H9 (cell line): Measurements from ENCODE around the gene ITPRIPL2. TPM values are rescaled to one million over a fixed set of nuclear protein-coding genes. Genes with fewer than 3 reads are reported as not detected.

Experiments
- DNase-seq: peaks from one replicate; pipeline ENCODE4 v3.0.0-alpha.2; 2017
- H2AFZ ChIP-seq: one replicate; pipeline ENCODE4 v1.6.1; 2013; ENCODE audit warnings: mild to moderate bottlenecking, low read length, control low read depth, moderate library complexity
- H2AK5ac ChIP-seq: 2 replicates; pipeline ENCODE4 v1.6.1; 2013; ENCODE audit warnings: low read length, control low read depth, mixed read lengths; ENCODE audit not compliant: insufficient read length
- H2BK120ac ChIP-seq: one replicate; pipeline ENCODE4 v1.6.1; 2013; ENCODE audit warnings: low read depth, mild to moderate bottlenecking, low read length, control low read depth, inconsistent platforms; ENCODE audit not compliant: poor library complexity, severe bottlenecking
- H2BK12ac ChIP-seq: 2 replicates; pipeline ENCODE4 v1.6.1; 2013; ENCODE audit warnings: low read length, control low read depth, mixed read lengths, low read depth; ENCODE audit not compliant: insufficient read length
- H2BK15ac ChIP-seq: 2 replicates; pipeline ENCODE4 v1.6.1; 2013; ENCODE audit warnings: low read depth, low read length, control low read depth
- H2BK20ac ChIP-seq: one replicate; pipeline ENCODE4 v1.6.1; 2013; ENCODE audit warnings: low read depth, mild to moderate bottlenecking, low read length, control low read depth, inconsistent platforms; ENCODE audit not compliant: poor library complexity, severe bottlenecking
- H2BK5ac ChIP-seq: 2 replicates; pipeline ENCODE4 v1.6.1; 2013; ENCODE audit warnings: low read length, control low read depth, mixed read lengths; ENCODE audit not compliant: insufficient read length
- H3K14ac ChIP-seq: 2 replicates; pipeline ENCODE4 v1.6.1; 2013; ENCODE audit warnings: low read length, control low read depth; ENCODE audit not compliant: insufficient read depth
- H3K18ac ChIP-seq: 2 replicates; pipeline ENCODE4 v1.6.1; 2013; ENCODE audit warnings: low read depth, mild to moderate bottlenecking, mixed read lengths, low read length, control low read depth; ENCODE audit not compliant: insufficient read length
- H3K23ac ChIP-seq: 2 replicates; pipeline ENCODE4 v1.6.1; 2013; ENCODE audit warnings: low read length, control low read depth, mixed read lengths, low read depth; ENCODE audit not compliant: insufficient read length
- H3K23me2 ChIP-seq: 2 replicates; pipeline ENCODE4 v1.6.1; 2013; ENCODE audit warnings: low read depth, mild to moderate bottlenecking, mixed read lengths, low read length, control low read depth; ENCODE audit not compliant: insufficient read length, poor library complexity, severe bottlenecking
- H3K27ac ChIP-seq: 2 replicates; pipeline ENCODE4 v1.5.1; 2013; ENCODE audit warnings: low read length, control low read depth, mixed read lengths, low read depth; ENCODE audit not compliant: insufficient read length
- H3K27me3 ChIP-seq: 2 replicates; pipeline ENCODE4 v1.6.1; 2013; ENCODE audit warnings: low read length, control low read depth, inconsistent platforms; ENCODE audit not compliant: insufficient read depth
- H3K4ac ChIP-seq: 2 replicates; pipeline ENCODE4 v1.6.1; 2013; ENCODE audit warnings: low read depth, mild to moderate bottlenecking, control low read depth, inconsistent platforms, low read length, moderate library complexity
- H3K4me1 ChIP-seq: 2 replicates; pipeline ENCODE4 v1.6.1; 2013; ENCODE audit warnings: low read length, control low read depth, inconsistent platforms; ENCODE audit not compliant: insufficient read depth
- H3K4me2 ChIP-seq: 2 replicates; pipeline ENCODE4 v1.6.1; 2013; ENCODE audit warnings: low read length, control low read depth, mixed read lengths; ENCODE audit not compliant: insufficient read length, insufficient read depth
- H3K56ac ChIP-seq: 2 replicates; pipeline ENCODE4 v1.6.1; 2013; ENCODE audit warnings: low read depth, mild to moderate bottlenecking, mixed read lengths, low read length, control low read depth; ENCODE audit not compliant: insufficient read length
- H3K79me1 ChIP-seq: 2 replicates; pipeline ENCODE4 v1.6.1; 2013; ENCODE audit warnings: low read depth, mild to moderate bottlenecking, moderate library complexity, low read length, control low read depth, inconsistent platforms; ENCODE audit not compliant: insufficient read depth, poor library complexity, severe bottlenecking
- H3K79me2 ChIP-seq: 2 replicates; pipeline ENCODE4 v1.6.1; 2013; ENCODE audit warnings: low read length, control low read depth, inconsistent platforms; ENCODE audit not compliant: insufficient read depth
- H3K9ac ChIP-seq: 2 replicates; pipeline ENCODE4 v1.6.1; 2013; ENCODE audit warnings: low read length, control low read depth, mixed read lengths; ENCODE audit not compliant: insufficient read length; ENCODE audit errors: extremely low read depth
- H3K9me3 ChIP-seq: one replicate; pipeline ENCODE4 v1.6.1; 2013; ENCODE audit warnings: low read depth, low read length, inconsistent platforms; ENCODE audit not compliant: control insufficient read depth
- H3T11ph ChIP-seq: one replicate; pipeline ENCODE4 v1.6.1; 2013; ENCODE audit warnings: mild to moderate bottlenecking, low read length, control low read depth, inconsistent platforms
- H4K20me1 ChIP-seq: one replicate; pipeline ENCODE4 v1.6.1; 2013; ENCODE audit not compliant: control insufficient read depth, insufficient read length, insufficient read depth
- H4K5ac ChIP-seq: 2 replicates; pipeline ENCODE4 v1.6.1; 2013; ENCODE audit warnings: low read depth, mild to moderate bottlenecking, mixed read lengths, low read length, control low read depth; ENCODE audit not compliant: insufficient read length
- H4K8ac ChIP-seq: replicated peaks from 2 replicates; pipeline ENCODE4 v1.6.1; 2013; ENCODE audit warnings: low read length, control low read depth, mixed read lengths, low read depth; ENCODE audit not compliant: insufficient read length
- H4K91ac ChIP-seq: 2 replicates; pipeline ENCODE4 v1.6.1; 2013; ENCODE audit warnings: low read depth, mild to moderate bottlenecking, moderate library complexity, mixed read lengths, low read length, control low read depth; ENCODE audit not compliant: insufficient read length
- H3K27ac Mint-ChIP-seq, 3 experiments: 2 replicates in 2 of 3; 3 replicates in 1 of 3; pipeline ENCODE4 v1.8.0; 2020 to 2021; ENCODE audit warnings: mixed read lengths in 3 of 3, mild to moderate bottlenecking in 1 of 3, moderate library complexity in 1 of 3
- H3K27me3 Mint-ChIP-seq: 2 replicates; pipeline ENCODE4 v1.8.0; 2021; ENCODE audit warnings: low read depth, mild to moderate bottlenecking, moderate library complexity, mixed read lengths
- H3K36me3 Mint-ChIP-seq, 3 experiments: 2 replicates in 2 of 3; 3 replicates in 1 of 3; pipeline ENCODE4 v1.8.0; 2020 to 2021; ENCODE audit warnings: low read depth in 3 of 3, mixed read lengths in 3 of 3; ENCODE audit not compliant: insufficient read depth in 1 of 3
- H3K4me1 Mint-ChIP-seq, 2 experiments: 2 replicates each; pipeline ENCODE4 v1.8.0; 2020; ENCODE audit warnings: mixed read lengths in 2 of 2
- H3K4me3 Mint-ChIP-seq, 2 experiments: 2 replicates in 1 of 2; 3 replicates in 1 of 2; pipeline ENCODE4 v1.8.0; 2020 to 2021; ENCODE audit warnings: mild to moderate bottlenecking in 2 of 2, mixed read lengths in 2 of 2, moderate library complexity in 1 of 2
- H3K9me3 Mint-ChIP-seq, 2 experiments: 2 replicates in 1 of 2; 3 replicates in 1 of 2; pipeline ENCODE4 v1.8.0; 2020; ENCODE audit warnings: mild to moderate bottlenecking in 2 of 2, mixed read lengths in 2 of 2, moderate library complexity in 1 of 2
- WGBS: extraction: QIAGEN DNeasy Blood & Tissue Kit; methylation state at CpG from one replicate; pipeline ENCODE4 v1.1.7; 2013; ENCODE audit warnings: missing lambda C conversion rate, low lambda C conversion rate, mixed read lengths; ENCODE audit not compliant: insufficient read length; ENCODE audit errors: extremely low coverage; 5-methylcytosine and 5-hydroxymethylcytosine counted together
- total RNA-seq: library from RNA; stranded (reverse); gene quantifications from 2 replicates; pipeline ENCODE4 v1.2.1, GENCODE V29; 2021
- TF ChIP-seq, protein P1 (sequence below): fragments of 200-600 bp; sonication (generic); conservative IDR thresholded peaks from 3 replicates; pipeline ENCODE4 v1.8.0; 2021; ENCODE audit warnings: antibody characterized with exemption, mild to moderate bottlenecking

The ITPRIPL2 gene
- total RNA-seq, 1 experiment from 2014 or later = 9.1 TPM

- Mint-ChIP-seq H3K36me3 (no peaks in the 10 kb centered on the region), H3K9me3 (peaks cover 7% of the 10 kb centered on the region in 2 experiments; a peak in 3 of 5 replicates), H3K27me3 (peaks cover 3% of the 10 kb centered on the region; the same call in 1 of the 2 replicates), H3K27ac (no peak overlapping the region), H3K4me1 (peaks cover 1 to 2% of the 10 kb centered on the region in 2 experiments; a peak in 3 of 4 replicates), H3K4me3 (no peak overlapping the region)
- Histone ChIP-seq H3K9ac (no peak overlapping the region), H3K79me2 (no peaks in the 10 kb centered on the region), H4K91ac (no peak overlapping the region), H2BK120ac (no peak overlapping the region), H3K14ac (no peak overlapping the region), H2BK12ac (no peak overlapping the region), H3K4me1 (no peaks in the 10 kb centered on the region), H3K18ac (no peak overlapping the region), H4K20me1 (no peaks in the 10 kb centered on the region), H4K8ac (no peak overlapping the region), H2BK20ac (no peak overlapping the region), H2AK5ac (no peak overlapping the region), H2BK15ac (no peak overlapping the region), H3K27ac (no peak overlapping the region), H3K4me2 (no peak overlapping the region), H4K5ac (no peak overlapping the region), H3K56ac (no peak overlapping the region), H3K23ac (no peak overlapping the region), H3K79me1 (no peaks in the 10 kb centered on the region), H3K23me2 (no peaks in the 10 kb centered on the region), H3K9me3 (peaks cover 7% of the 10 kb centered on the region), H3K4ac (no peak overlapping the region), H3K27me3 (no peaks in the 10 kb centered on the region), H2BK5ac (no peak overlapping the region), H3T11ph (no peak overlapping the region), H2AFZ (no peak overlapping the region)
- DNase-seq = no peak
- TF ChIP-seq, protein P1, sequence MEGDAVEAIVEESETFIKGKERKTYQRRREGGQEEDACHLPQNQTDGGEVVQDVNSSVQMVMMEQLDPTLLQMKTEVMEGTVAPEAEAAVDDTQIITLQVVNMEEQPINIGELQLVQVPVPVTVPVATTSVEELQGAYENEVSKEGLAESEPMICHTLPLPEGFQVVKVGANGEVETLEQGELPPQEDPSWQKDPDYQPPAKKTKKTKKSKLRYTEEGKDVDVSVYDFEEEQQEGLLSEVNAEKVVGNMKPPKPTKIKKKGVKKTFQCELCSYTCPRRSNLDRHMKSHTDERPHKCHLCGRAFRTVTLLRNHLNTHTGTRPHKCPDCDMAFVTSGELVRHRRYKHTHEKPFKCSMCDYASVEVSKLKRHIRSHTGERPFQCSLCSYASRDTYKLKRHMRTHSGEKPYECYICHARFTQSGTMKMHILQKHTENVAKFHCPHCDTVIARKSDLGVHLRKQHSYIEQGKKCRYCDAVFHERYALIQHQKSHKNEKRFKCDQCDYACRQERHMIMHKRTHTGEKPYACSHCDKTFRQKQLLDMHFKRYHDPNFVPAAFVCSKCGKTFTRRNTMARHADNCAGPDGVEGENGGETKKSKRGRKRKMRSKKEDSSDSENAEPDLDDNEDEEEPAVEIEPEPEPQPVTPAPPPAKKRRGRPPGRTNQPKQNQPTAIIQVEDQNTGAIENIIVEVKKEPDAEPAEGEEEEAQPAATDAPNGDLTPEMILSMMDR = no peak
- WGBS = no CpG with 5 or more reads among the region's 6 CpGs
Measured at GRCh38 chr16:19123535-19124178, 9.9 kb downstream of the ITPRIPL2 start.
